GM12878 (cell line): ENCODE results near the gene DYNC2LI1. TPM values are rescaled to one million over a fixed set of nuclear protein-coding genes. Genes with fewer than 3 reads are reported as not detected.

Source experiments
- ATAC-seq: fragments of 200-7000 bp; cut with Tn5 transposase; 3 replicates; pipeline ENCODE4 v1.9.1; 2020; ENCODE audit warnings: mild to moderate bottlenecking, moderate library complexity
- BruUV-seq: library from RNA; stranded (reverse); fragments of 400-500 nt; replicated peaks from 2 replicates; lab custom pipeline; 2021; lab: Mats Ljungman, UMichigan
- CTCF ChIA-PET: fragments of 300-600 bp; sonication (Branson Sonifier 250); formaldehyde crosslinking; extraction: SDS; loops from one replicate; lab custom pipeline; 2021; ENCODE audit warnings: inconsistent platforms; lab: Yijun Ruan, JAX
- POLR2A ChIA-PET: fragments of 350-600 bp; formaldehyde crosslinking; extraction: SDS; loops from one replicate; lab custom pipeline; 2021; ENCODE audit warnings: inconsistent platforms; lab: Charles Lee
- RAD21 ChIA-PET: fragments of 300-600 bp; sonication (Branson Sonifier 250); formaldehyde crosslinking; loops from one replicate; lab custom pipeline; 2023; ENCODE audit warnings: antibody characterized with exemption; ENCODE audit not compliant: unreplicated experiment; lab: Charles Lee
- SMC1A ChIA-PET: fragments of 300-600 bp; sonication (Branson Sonifier 250); formaldehyde crosslinking; loops from one replicate; lab custom pipeline; 2023; ENCODE audit not compliant: unreplicated experiment, uncharacterized antibody; lab: Charles Lee
- DNase-seq: peaks from one replicate; pipeline ENCODE4 v3.0.0-alpha.2; 2011; ENCODE audit warnings: low read depth, low spot score
- FAIRE-seq: peaks from 3 replicates; lab custom pipeline; 2011; peaks lifted over from hg19 to GRCh38; lab: Jason Lieb, UNC
- H2AFZ ChIP-seq: 2 replicates; pipeline ENCODE4 v1.6.0; 2011; ENCODE audit warnings: low read depth, low read length, control low read depth; ENCODE audit not compliant: control insufficient read depth
- H3K27ac ChIP-seq: 2 replicates; pipeline ENCODE4 v1.5.1; 2011; ENCODE audit warnings: control low read depth; ENCODE audit not compliant: control insufficient read depth, insufficient read depth
- H3K27me3 ChIP-seq, 2 experiments: replicated peaks in 1 of 2; 2 replicates each; pipeline versions ENCODE4 v1.6.0 to v1.6.1; 2011; ENCODE audit warnings: low read length in 1 of 2; ENCODE audit not compliant: control insufficient read depth in 2 of 2, insufficient read depth in 2 of 2
- H3K36me3 ChIP-seq, 2 experiments: 2 replicates each; pipeline ENCODE4 v1.5.1; 2011; ENCODE audit warnings: low read length in 1 of 2; ENCODE audit not compliant: control insufficient read depth in 2 of 2, insufficient read depth in 2 of 2
- H3K4me1 ChIP-seq: 2 replicates; pipeline ENCODE4 v1.6.1; 2011; ENCODE audit warnings: mild to moderate bottlenecking, low read length, moderate library complexity, mixed read lengths; ENCODE audit not compliant: control insufficient read depth, insufficient read depth
- H3K4me2 ChIP-seq: 2 replicates; pipeline ENCODE4 v1.6.0; 2011; ENCODE audit warnings: control low read depth; ENCODE audit not compliant: control insufficient read depth, insufficient read depth
- H3K4me3 ChIP-seq: fragments of 200-600 bp; sonication (generic); 2 replicates; pipeline ENCODE4 v1.5.1; 2016
- H3K79me2 ChIP-seq: 2 replicates; pipeline ENCODE4 v1.6.0; 2011; ENCODE audit warnings: low read length; ENCODE audit not compliant: control insufficient read depth, insufficient read depth
- H3K9ac ChIP-seq: 2 replicates; pipeline ENCODE4 v1.8.0; 2011; ENCODE audit warnings: low read length, control low read depth, mixed read lengths; ENCODE audit not compliant: control insufficient read depth, insufficient read depth
- H3K9me3 ChIP-seq: replicated peaks from 3 replicates; pipeline ENCODE4 v1.5.1; 2011; ENCODE audit warnings: mild to moderate bottlenecking, low read length; ENCODE audit not compliant: control insufficient read depth, insufficient read depth
- H4K20me1 ChIP-seq: 2 replicates; pipeline ENCODE4 v1.6.0; 2011; ENCODE audit not compliant: control insufficient read depth, insufficient read depth
- BMI1 ChIP-seq: fragments of 450-650 bp; IDR thresholded peaks from 2 replicates; pipeline ENCODE4 v1.6.1; 2016; ENCODE audit warnings: mild to moderate bottlenecking, moderate library complexity, borderline replicate concordance
- HSF1 ChIP-seq: fragments of 150-350 bp; IDR thresholded peaks from 2 replicates; pipeline ENCODE4 v1.6.1; 2014; ENCODE audit warnings: mild to moderate bottlenecking, low read depth, low read length
- IKZF2 ChIP-seq, 2 experiments: fragments of 450-650 bp; IDR thresholded peaks; 2 replicates each; pipeline ENCODE4 v1.6.1; 2017; ENCODE audit warnings: mild to moderate bottlenecking in 2 of 2, moderate library complexity in 2 of 2
- IRF3 ChIP-seq: fragments of 450-650 bp; IDR thresholded peaks from 2 replicates; pipeline ENCODE4 v1.6.1; 2014; ENCODE audit warnings: mild to moderate bottlenecking
- MEF2B ChIP-seq: fragments of 450-650 bp; IDR thresholded peaks from 2 replicates; pipeline ENCODE4 v1.6.1; 2018; ENCODE audit warnings: mild to moderate bottlenecking, moderate library complexity; ENCODE audit not compliant: partially characterized antibody, poor library complexity, severe bottlenecking
- SRF ChIP-seq, 2 experiments: IDR thresholded peaks; 2 replicates each; pipeline ENCODE4 v1.6.1; 2011; ENCODE audit warnings: low read depth in 2 of 2, low read length in 2 of 2, mild to moderate bottlenecking in 1 of 2, moderate library complexity in 1 of 2
- SUPT20H ChIP-seq: IDR thresholded peaks from 2 replicates; pipeline ENCODE4 v1.6.1; 2011; ENCODE audit warnings: low read depth, mild to moderate bottlenecking, low read length, moderate library complexity, borderline replicate concordance; ENCODE audit not compliant: control insufficient read depth
- TAF1 ChIP-seq: IDR thresholded peaks from 2 replicates; pipeline ENCODE4 v1.6.1; 2011; ENCODE audit warnings: mild to moderate bottlenecking, low read depth, low read length, borderline replicate concordance
- ZNF217 ChIP-seq: fragments of 450-650 bp; IDR thresholded peaks from 2 replicates; pipeline ENCODE4 v1.6.1; 2017; ENCODE audit warnings: antibody characterized with exemption, mild to moderate bottlenecking
- ZNF24 ChIP-seq: fragments of 450-650 bp; IDR thresholded peaks from 2 replicates; pipeline ENCODE4 v1.6.1; 2017; ENCODE audit warnings: antibody characterized with exemption, mild to moderate bottlenecking
- ZNF384 ChIP-seq: IDR thresholded peaks from 2 replicates; pipeline ENCODE4 v1.6.1; 2012; ENCODE audit warnings: low read depth, mild to moderate bottlenecking, low read length, improper control_type of control experiment, borderline replicate concordance
- ZNF687 ChIP-seq: fragments of 450-650 bp; IDR thresholded peaks from 2 replicates; pipeline ENCODE4 v1.6.1; 2017; ENCODE audit warnings: mild to moderate bottlenecking, moderate library complexity
- WGBS: methylation state at CpG from one replicate; pipeline ENCODE4 v1.1.6; 2016; ENCODE audit warnings: low lambda C conversion rate; ENCODE audit not compliant: insufficient replicate concordance, insufficient coverage; ENCODE audit errors: missing lambda C conversion rate; 5-methylcytosine and 5-hydroxymethylcytosine counted together
- in situ Hi-C: fragments of 300-500 bp; cut with MboI; formaldehyde crosslinking; loops from 9 replicates; pipeline ENCODE4 v1.14.3; 2018; ENCODE audit warnings: mixed read lengths
- intact Hi-C: fragments of 100-400 bp; cut with micrococcal nuclease; formaldehyde crosslinking; loops from one replicate; pipeline ENCODE4 v1.14.2; 2022; ENCODE audit not compliant: unreplicated experiment
- polyA plus RNA-seq, 11 experiments: library from polyadenylated mRNA; depleted of rRNA in 4 of 11; unstranded in 6 of 11; stranded (reverse) in 5 of 11; fragments of >200 nt; fragmentation: Nextera tagmentation in 4 of 11; fragmentation: Illumina TruSeq in 1 of 11; extraction: Ambion mirVana in 4 of 11; extraction: Trizol in 1 of 11; gene quantifications; 1 replicate in 1 of 11; 2 replicates in 10 of 11; pipeline versions ENCODE4 v1.2.1 to v1.2.3, GENCODE V29; 2011 to 2016; ENCODE audit warnings: inconsistent platforms in 2 of 11, missing spikeins in 2 of 11, low read depth in 1 of 11
- total RNA-seq, 4 experiments: library from RNA; depleted of rRNA in 3 of 4; stranded (reverse); fragments of >200 nt in 3 of 4; fragmentation: Illumina TruSeq in 1 of 4; extraction: Trizol in 1 of 4; gene quantifications; 2 replicates each; pipeline versions ENCODE4 v1.2.1 to v1.2.3, GENCODE V29; 2013 to 2021

Gene DYNC2LI1
- total and polyA plus RNA-seq, 10 of the 15 experiments (the other 5 are each of a cell fraction or from before 2014, with no cell fraction given) = 9.5 to 27.3 (median 19.3) TPM

GRCh38 chr2:43812947-43813346, 39.1 kb downstream of the DYNC2LI1 start:
- no peaks in the 10 kb centered on the region for H3K4me1 ChIP-seq
- TF ChIP-seq ZNF24 (no peak), MEF2B (no peak), SUPT20H (no peak), ZNF384 (no peak), ZNF217 (no peak), SRF (IDR thresholded peaks at IDR 0.05; ENCODE audit: low read depth in 2 of 2, low read length in 2 of 2) (no peak), BMI1 (no peak)

GRCh38 chr2:43814711-43815110, 40.9 kb downstream of the DYNC2LI1 start:
- in situ Hi-C loops (no loop called here), intact Hi-C loops (no loop called here)
- no TSS peak for BruUV-seq
- H4K20me1 ChIP-seq = no peaks in the 10 kb centered on the region
- H3K4me3 ChIP-seq = no peak overlapping the region
- ChIA-PET CTCF (no interaction called here), POLR2A (no interaction called here), SMC1A (no interaction called here), RAD21 (no interaction called here)
- H2AFZ ChIP-seq = no peak overlapping the region
- H3K4me1 ChIP-seq = no peaks in the 10 kb centered on the region
- no peak for DNase-seq
- no peaks in the 10 kb centered on the region for H3K27me3 ChIP-seq
- no peak for ATAC-seq
- no peak overlapping the region for H3K4me2 ChIP-seq
- no peak overlapping the region for H3K27ac ChIP-seq
- H3K36me3 ChIP-seq = no peaks in the 10 kb centered on the region
- H3K9ac ChIP-seq = no peak overlapping the region
- peak; percentile 49 for FAIRE-seq
- H3K9me3 ChIP-seq = no peaks in the 10 kb centered on the region
- H3K79me2 ChIP-seq = no peaks in the 10 kb centered on the region
- WGBS = 63% methylated on average over 3 of the region's 3 CpGs
- TF ChIP-seq HSF1 (no peak), ZNF687 (no peak), TAF1 (no peak), IKZF2 (IDR thresholded peaks at IDR 0.05) (no peak), IRF3 (no peak)

More at GRCh38 chr2:43812947-43813346, 39.1 kb downstream of the DYNC2LI1 start:
- H3K79me2 ChIP-seq = no peaks in the 10 kb centered on the region
- no peak overlapping the region for H3K4me2 ChIP-seq
- WGBS = 59% methylated on average over 2 of the region's 2 CpGs
- in situ Hi-C loops (no loop called here), intact Hi-C loops (no loop called here)
- H3K9me3 ChIP-seq = no peaks in the 10 kb centered on the region
- H3K27me3 ChIP-seq = no peaks in the 10 kb centered on the region
- SMC1A ChIA-PET = interaction anchor here (1.4 kb wide), 1 partner anchor 39 kb away, joined by 4 read pairs; the partner anchor contains the start of gene DYNC2LI1
- ATAC-seq (no peak), DNase-seq (no peak), FAIRE-seq (no peak)
- RAD21 ChIA-PET = no interaction called here
- POLR2A ChIA-PET = no interaction called here
- BruUV-seq = no TSS peak
- no peaks in the 10 kb centered on the region for H3K36me3 ChIP-seq
- CTCF ChIA-PET = no interaction called here
- H3K4me3 ChIP-seq = no peak overlapping the region
- no peak overlapping the region for H3K9ac ChIP-seq
- no peak overlapping the region for H3K27ac ChIP-seq
- H4K20me1 ChIP-seq = no peaks in the 10 kb centered on the region
- H2AFZ ChIP-seq = no peak overlapping the region
